Aortic smooth muscle cell (primary cell): ENCODE data around the gene GOLGA6L6. TPM values are rescaled to one million over a fixed set of nuclear protein-coding genes. Genes with fewer than 3 reads are reported as not detected.

Source experiments
- total RNA-seq: library from RNA; depleted of rRNA; stranded (reverse); fragments of >200 nt; gene quantifications from 2 replicates; pipeline ENCODE4 v1.2.3, GENCODE V29; 2014

The GOLGA6L6 gene, protein sequence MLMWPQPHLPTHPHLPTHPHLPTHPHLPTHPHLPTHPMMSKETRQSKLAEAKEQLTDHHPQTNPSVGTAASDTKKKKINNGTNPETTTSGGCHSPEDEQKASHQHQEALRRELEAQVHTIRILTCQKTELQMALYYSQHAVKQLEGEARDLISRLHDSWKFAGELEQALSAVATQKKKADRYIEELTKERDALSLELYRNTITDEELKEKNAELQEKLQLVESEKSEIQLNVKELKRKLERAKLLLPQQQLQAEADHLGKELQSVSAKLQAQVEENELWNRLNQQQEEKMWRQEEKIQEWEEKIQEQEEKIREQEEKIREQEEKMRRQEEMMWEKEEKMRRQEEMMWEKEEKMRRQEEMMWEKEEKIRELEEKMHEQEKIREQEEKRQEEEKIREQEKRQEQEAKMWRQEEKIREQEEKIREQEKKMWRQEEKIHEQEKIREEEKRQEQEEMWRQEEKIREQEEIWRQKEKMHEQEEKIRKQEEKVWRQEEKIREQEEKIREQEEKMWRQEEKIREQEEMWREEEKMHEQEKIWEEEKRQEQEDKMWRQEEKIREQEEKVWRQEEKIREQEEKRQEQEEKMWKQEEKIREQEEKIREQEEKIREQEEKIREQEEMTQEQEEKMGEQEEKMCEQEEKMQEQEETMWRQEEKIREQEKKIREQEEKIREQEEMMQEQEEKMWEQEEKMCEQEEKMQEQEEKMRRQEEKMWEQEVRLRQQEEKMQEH
- total RNA-seq: not detected in 2 replicates

DNA sequence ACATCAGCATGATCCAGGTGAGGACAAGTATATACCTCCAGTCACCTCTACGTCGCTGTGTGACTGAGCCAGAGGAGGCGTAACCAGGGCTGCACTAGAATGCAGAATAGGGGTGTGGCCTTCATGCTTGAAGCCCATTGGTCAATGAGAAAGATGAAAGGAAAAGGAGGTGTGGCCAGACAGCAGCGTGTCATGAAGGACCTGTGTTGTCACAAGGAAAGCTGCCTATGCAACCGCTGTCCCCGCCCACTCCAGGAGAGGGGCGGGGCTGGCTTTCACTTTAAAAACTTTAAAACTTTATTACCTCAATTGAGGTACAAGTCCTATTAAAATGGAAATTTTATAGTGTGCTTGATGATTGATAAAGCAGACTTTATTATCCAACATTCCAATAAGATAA, at the start of gene GOLGA6L6:
Gene GOLGA6L6, minus strand, starts transcription at position 101 of the 400 bp plus-strand sequence. Its CDS starts 91 bp downstream, at position 10.

